GM12878 (cell line): ENCODE results near the gene SNRPN. TPM values are rescaled to one million over a fixed set of nuclear protein-coding genes. Genes with fewer than 3 reads are reported as not detected.
A peak's percentile ranks its signal among the peaks of the same experiment; 100 is the strongest.

Experiments used
- ATAC-seq: fragments of 200-7000 bp; cut with Tn5 transposase; 3 replicates; pipeline ENCODE4 v1.9.1; 2020; ENCODE audit warnings: mild to moderate bottlenecking, moderate library complexity
- BruUV-seq: library from RNA; stranded (reverse); fragments of 400-500 nt; replicated peaks from 2 replicates; lab custom pipeline; 2021; lab: Mats Ljungman, UMichigan
- CTCF ChIA-PET: fragments of 300-600 bp; sonication (Branson Sonifier 250); formaldehyde crosslinking; extraction: SDS; loops from one replicate; lab custom pipeline; 2021; ENCODE audit warnings: inconsistent platforms; lab: Yijun Ruan, JAX
- POLR2A ChIA-PET: fragments of 350-600 bp; formaldehyde crosslinking; extraction: SDS; loops from one replicate; lab custom pipeline; 2021; ENCODE audit warnings: inconsistent platforms; lab: Charles Lee
- RAD21 ChIA-PET: fragments of 300-600 bp; sonication (Branson Sonifier 250); formaldehyde crosslinking; loops from one replicate; lab custom pipeline; 2023; ENCODE audit warnings: antibody characterized with exemption; ENCODE audit not compliant: unreplicated experiment; lab: Charles Lee
- SMC1A ChIA-PET: fragments of 300-600 bp; sonication (Branson Sonifier 250); formaldehyde crosslinking; loops from one replicate; lab custom pipeline; 2023; ENCODE audit not compliant: unreplicated experiment, uncharacterized antibody; lab: Charles Lee
- DNase-seq: peaks from one replicate; pipeline ENCODE4 v3.0.0-alpha.2; 2011; ENCODE audit warnings: low read depth, low spot score
- FAIRE-seq: peaks from 3 replicates; lab custom pipeline; 2011; peaks lifted over from hg19 to GRCh38; lab: Jason Lieb, UNC
- H2AFZ ChIP-seq: 2 replicates; pipeline ENCODE4 v1.6.0; 2011; ENCODE audit warnings: low read depth, low read length, control low read depth; ENCODE audit not compliant: control insufficient read depth
- H3K27ac ChIP-seq: 2 replicates; pipeline ENCODE4 v1.5.1; 2011; ENCODE audit warnings: control low read depth; ENCODE audit not compliant: control insufficient read depth, insufficient read depth
- H3K27me3 ChIP-seq, 2 experiments: replicated peaks in 1 of 2; 2 replicates each; pipeline versions ENCODE4 v1.6.0 to v1.6.1; 2011; ENCODE audit warnings: low read length in 1 of 2; ENCODE audit not compliant: control insufficient read depth in 2 of 2, insufficient read depth in 2 of 2
- H3K36me3 ChIP-seq, 2 experiments: 2 replicates each; pipeline ENCODE4 v1.5.1; 2011; ENCODE audit warnings: low read length in 1 of 2; ENCODE audit not compliant: control insufficient read depth in 2 of 2, insufficient read depth in 2 of 2
- H3K4me1 ChIP-seq: 2 replicates; pipeline ENCODE4 v1.6.1; 2011; ENCODE audit warnings: mild to moderate bottlenecking, low read length, moderate library complexity, mixed read lengths; ENCODE audit not compliant: control insufficient read depth, insufficient read depth
- H3K4me2 ChIP-seq: 2 replicates; pipeline ENCODE4 v1.6.0; 2011; ENCODE audit warnings: control low read depth; ENCODE audit not compliant: control insufficient read depth, insufficient read depth
- H3K4me3 ChIP-seq: fragments of 200-600 bp; sonication (generic); 2 replicates; pipeline ENCODE4 v1.5.1; 2016
- H3K79me2 ChIP-seq: 2 replicates; pipeline ENCODE4 v1.6.0; 2011; ENCODE audit warnings: low read length; ENCODE audit not compliant: control insufficient read depth, insufficient read depth
- H3K9ac ChIP-seq: 2 replicates; pipeline ENCODE4 v1.8.0; 2011; ENCODE audit warnings: low read length, control low read depth, mixed read lengths; ENCODE audit not compliant: control insufficient read depth, insufficient read depth
- H3K9me3 ChIP-seq: replicated peaks from 3 replicates; pipeline ENCODE4 v1.5.1; 2011; ENCODE audit warnings: mild to moderate bottlenecking, low read length; ENCODE audit not compliant: control insufficient read depth, insufficient read depth
- H4K20me1 ChIP-seq: 2 replicates; pipeline ENCODE4 v1.6.0; 2011; ENCODE audit not compliant: control insufficient read depth, insufficient read depth
- BMI1 ChIP-seq: fragments of 450-650 bp; IDR thresholded peaks from 2 replicates; pipeline ENCODE4 v1.6.1; 2016; ENCODE audit warnings: mild to moderate bottlenecking, moderate library complexity, borderline replicate concordance
- BRCA1 ChIP-seq: IDR thresholded peaks from 2 replicates; pipeline ENCODE4 v1.6.1; 2011; ENCODE audit warnings: low read depth, low read length, improper control_type of control experiment
- NFYB ChIP-seq: IDR thresholded peaks from 2 replicates; pipeline ENCODE4 v1.6.1; 2011; ENCODE audit warnings: low read depth, mild to moderate bottlenecking, low read length, improper control_type of control experiment, moderate library complexity; ENCODE audit not compliant: insufficient read depth
- WGBS: methylation state at CpG from one replicate; pipeline ENCODE4 v1.1.6; 2016; ENCODE audit warnings: low lambda C conversion rate; ENCODE audit not compliant: insufficient replicate concordance, insufficient coverage; ENCODE audit errors: missing lambda C conversion rate; 5-methylcytosine and 5-hydroxymethylcytosine counted together
- in situ Hi-C: fragments of 300-500 bp; cut with MboI; formaldehyde crosslinking; loops from 9 replicates; pipeline ENCODE4 v1.14.3; 2018; ENCODE audit warnings: mixed read lengths
- intact Hi-C: fragments of 100-400 bp; cut with micrococcal nuclease; formaldehyde crosslinking; loops from one replicate; pipeline ENCODE4 v1.14.2; 2022; ENCODE audit not compliant: unreplicated experiment
- polyA plus RNA-seq, 11 experiments: library from polyadenylated mRNA; depleted of rRNA in 4 of 11; unstranded in 6 of 11; stranded (reverse) in 5 of 11; fragments of >200 nt; fragmentation: Nextera tagmentation in 4 of 11; fragmentation: Illumina TruSeq in 1 of 11; extraction: Ambion mirVana in 4 of 11; extraction: Trizol in 1 of 11; gene quantifications; 1 replicate in 1 of 11; 2 replicates in 10 of 11; pipeline versions ENCODE4 v1.2.1 to v1.2.3, GENCODE V29; 2011 to 2016; ENCODE audit warnings: inconsistent platforms in 2 of 11, missing spikeins in 2 of 11, low read depth in 1 of 11
- total RNA-seq, 4 experiments: library from RNA; depleted of rRNA in 3 of 4; stranded (reverse); fragments of >200 nt in 3 of 4; fragmentation: Illumina TruSeq in 1 of 4; extraction: Trizol in 1 of 4; gene quantifications; 2 replicates each; pipeline versions ENCODE4 v1.2.1 to v1.2.3, GENCODE V29; 2013 to 2021
- TF ChIP-seq, protein P1 (sequence below): fragments of 450-650 bp; formaldehyde crosslinking; IDR thresholded peaks from 2 replicates; pipeline ENCODE4 v1.4.0; 2022; ENCODE audit warnings: mild to moderate bottlenecking, moderate library complexity

The SNRPN gene
- total and polyA plus RNA-seq, 10 of the 15 experiments (the other 5 are each of a cell fraction or from before 2014, with no cell fraction given) = 9.1 to 103 (median 45.5) TPM

- TF ChIP-seq, protein P1, sequence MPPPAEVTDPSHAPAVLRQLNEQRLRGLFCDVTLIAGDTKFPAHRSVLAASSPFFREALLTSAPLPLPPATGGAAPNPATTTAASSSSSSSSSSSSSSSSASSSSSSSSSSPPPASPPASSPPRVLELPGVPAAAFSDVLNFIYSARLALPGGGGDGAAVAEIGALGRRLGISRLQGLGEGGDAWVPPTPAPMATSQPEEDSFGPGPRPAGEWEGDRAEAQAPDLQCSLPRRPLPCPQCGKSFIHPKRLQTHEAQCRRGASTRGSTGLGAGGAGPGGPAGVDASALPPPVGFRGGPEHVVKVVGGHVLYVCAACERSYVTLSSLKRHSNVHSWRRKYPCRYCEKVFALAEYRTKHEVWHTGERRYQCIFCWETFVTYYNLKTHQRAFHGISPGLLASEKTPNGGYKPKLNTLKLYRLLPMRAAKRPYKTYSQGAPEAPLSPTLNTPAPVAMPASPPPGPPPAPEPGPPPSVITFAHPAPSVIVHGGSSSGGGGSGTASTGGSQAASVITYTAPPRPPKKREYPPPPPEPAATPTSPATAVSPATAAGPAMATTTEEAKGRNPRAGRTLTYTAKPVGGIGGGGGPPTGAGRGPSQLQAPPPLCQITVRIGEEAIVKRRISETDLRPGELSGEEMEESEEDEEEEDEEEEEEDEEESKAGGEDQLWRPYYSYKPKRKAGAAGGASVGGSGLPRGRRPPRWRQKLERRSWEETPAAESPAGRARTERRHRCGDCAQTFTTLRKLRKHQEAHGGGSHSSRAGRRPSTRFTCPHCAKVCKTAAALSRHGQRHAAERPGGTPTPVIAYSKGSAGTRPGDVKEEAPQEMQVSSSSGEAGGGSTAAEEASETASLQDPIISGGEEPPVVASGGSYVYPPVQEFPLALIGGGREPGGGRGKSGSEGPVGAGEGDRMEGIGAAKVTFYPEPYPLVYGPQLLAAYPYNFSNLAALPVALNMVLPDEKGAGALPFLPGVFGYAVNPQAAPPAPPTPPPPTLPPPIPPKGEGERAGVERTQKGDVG (CRISPR knock-in tag) = no peak
These were observed at the start of gene SNRPN, which contains the start of gene SNURF (continued) for GRCh38 chr15:24954783-24955530.

DNA sequence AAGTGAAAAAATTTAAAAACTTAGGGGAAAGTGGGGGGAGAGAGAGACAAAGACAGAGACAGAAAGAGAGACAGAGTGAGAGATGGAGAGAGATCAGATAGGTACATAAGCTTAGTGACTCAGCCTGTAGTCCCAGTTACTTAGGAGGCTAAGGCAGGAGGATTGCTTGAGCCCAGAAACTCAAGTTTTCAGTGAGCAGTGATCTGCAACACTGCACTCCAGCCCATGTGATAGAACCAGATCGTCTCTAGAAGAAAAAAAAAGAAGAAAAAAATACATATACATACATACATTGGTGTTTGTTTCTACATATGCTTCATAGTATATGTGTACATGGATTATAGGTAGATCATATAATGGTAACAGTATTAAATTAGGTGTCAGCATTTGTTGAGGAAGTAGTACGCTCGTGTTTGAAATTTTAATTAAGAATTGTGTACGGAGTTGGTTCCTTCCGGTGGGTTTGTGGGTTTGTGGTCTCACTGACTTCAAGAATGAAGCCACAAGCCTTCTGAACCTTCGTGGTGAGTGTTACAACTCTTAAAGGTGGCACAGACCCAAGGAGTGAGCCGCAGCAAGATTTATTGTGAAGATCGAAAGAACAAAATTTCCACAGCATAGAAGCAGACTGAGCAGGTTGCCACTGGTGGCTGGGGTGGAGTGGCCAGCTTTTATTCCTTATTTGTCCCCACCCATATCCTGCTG, 38.3 kb upstream of the SNRPN start:
- WGBS = 8% methylated on average over 8 of the region's 8 CpGs
- FAIRE-seq (no peak), DNase-seq (no peak), ATAC-seq (no peak)
- RAD21 ChIA-PET = no interaction called here
- intact Hi-C loops (no loop called here), in situ Hi-C loops (no loop called here)
- H3K4me3 ChIP-seq = no peak overlapping the region
- SMC1A ChIA-PET = no interaction called here
- POLR2A ChIA-PET = no interaction called here
- no peaks in the 10 kb centered on the region; the same call in 2 of the 3 replicates for H3K9me3 ChIP-seq
- no peaks in the 10 kb centered on the region for H4K20me1 ChIP-seq
- H3K36me3 ChIP-seq = no peaks in the 10 kb centered on the region
- BruUV-seq = no TSS peak
- H3K79me2 ChIP-seq = no peaks in the 10 kb centered on the region
- H2AFZ ChIP-seq = no peak overlapping the region
- H3K4me2 ChIP-seq = no peak overlapping the region
- no peak overlapping the region for H3K27ac ChIP-seq
- H3K4me1 ChIP-seq = no peaks in the 10 kb centered on the region
- TF ChIP-seq BMI1 = no peak
- TF ChIP-seq NFYB = 0 out of 2 replicates have a peak, but pooled peaks have one; percentile 24
- no peak for TF ChIP-seq BRCA1
- H3K27me3 ChIP-seq = no peaks in the 10 kb centered on the region
- H3K9ac ChIP-seq = no peak overlapping the region
- CTCF ChIA-PET = no interaction called here
